CD14-positive monocyte (primary cell): ENCODE data around the gene CFAP20DC. TPM values are rescaled to one million over a fixed set of nuclear protein-coding genes. Genes with fewer than 3 reads are reported as not detected.

Source experiments
- DNase-seq, 3 donors: peaks; one replicate each; pipeline ENCODE4 v3.0.0-alpha.2; 2011 to 2022
- H2AFZ ChIP-seq: 2 replicates; pipeline ENCODE4 v1.6.0; 2012; ENCODE audit warnings: mild to moderate bottlenecking, low read depth, low read length, inconsistent platforms; ENCODE audit not compliant: insufficient read depth, poor library complexity, severe bottlenecking
- H3K27ac ChIP-seq, 2 donors: 1 replicate in 1 of 2; 2 replicates in 1 of 2; pipeline ENCODE4 v1.5.1; 2012 to 2013; ENCODE audit warnings: low read length in 2 of 2, control low read depth in 1 of 2, inconsistent platforms in 1 of 2, low read depth in 1 of 2, mild to moderate bottlenecking in 1 of 2
- H3K27me3 ChIP-seq, 2 donors: one replicate each; pipeline versions ENCODE4 v1.6.0 to v1.6.1; 2011 to 2013; ENCODE audit warnings: low read length in 2 of 2; ENCODE audit not compliant: control insufficient read depth in 2 of 2, insufficient read depth in 2 of 2
- H3K36me3 ChIP-seq, 2 donors: replicated peaks in 1 of 2; 1 replicate in 1 of 2; 2 replicates in 1 of 2; pipeline versions ENCODE4 v1.5.1 to v1.6.1; 2012 to 2013; ENCODE audit warnings: low read length in 2 of 2, control low read depth in 1 of 2, inconsistent platforms in 1 of 2, mild to moderate bottlenecking in 1 of 2; ENCODE audit not compliant: insufficient read depth in 2 of 2, control insufficient read depth in 1 of 2
- H3K4me1 ChIP-seq, 2 donors: 1 replicate in 1 of 2; 2 replicates in 1 of 2; pipeline versions ENCODE4 v1.5.1 to v1.6.1; 2012 to 2013; ENCODE audit warnings: low read length in 2 of 2, control low read depth in 1 of 2, inconsistent platforms in 1 of 2, mild to moderate bottlenecking in 1 of 2, moderate library complexity in 1 of 2; ENCODE audit not compliant: insufficient read depth in 2 of 2, control insufficient read depth in 1 of 2
- H3K4me2 ChIP-seq: replicated peaks from 2 replicates; pipeline ENCODE3; 2012; ENCODE audit warnings: low read length, moderate library complexity, mild to moderate bottlenecking; ENCODE audit not compliant: poor library complexity, severe bottlenecking; ENCODE audit errors: extremely low read depth
- H3K4me3 ChIP-seq, 3 experiments: fragments of 200-600 bp in 1 of 3; sonication (generic) in 1 of 3; replicated peaks in 1 of 3; 1 replicate in 2 of 3; 2 replicates in 1 of 3; pipeline ENCODE4 v1.5.1; 2011 to 2013; ENCODE audit warnings: low read length in 3 of 3, mild to moderate bottlenecking in 3 of 3, control low read depth in 2 of 3, low read depth in 2 of 3, inconsistent platforms in 1 of 3, moderate library complexity in 1 of 3
- H3K79me2 ChIP-seq: 2 replicates; pipeline ENCODE4 v1.6.0; 2012; ENCODE audit warnings: mild to moderate bottlenecking, control low read depth, inconsistent platforms, low read length, moderate library complexity; ENCODE audit not compliant: insufficient read depth
- H3K9ac ChIP-seq: 2 replicates; pipeline ENCODE4 v1.6.0; 2017; ENCODE audit warnings: low read length, mild to moderate bottlenecking; ENCODE audit not compliant: insufficient read depth, poor library complexity, severe bottlenecking
- H3K9me3 ChIP-seq, 2 donors: replicated peaks in 1 of 2; 1 replicate in 1 of 2; 2 replicates in 1 of 2; pipeline versions ENCODE4 v1.5.1 to v1.6.1; 2012 to 2013; ENCODE audit warnings: low read length in 2 of 2, control low read depth in 1 of 2; ENCODE audit not compliant: control insufficient read depth in 1 of 2, insufficient read depth in 1 of 2
- H4K20me1 ChIP-seq: 2 replicates; pipeline ENCODE4 v1.6.0; 2012; ENCODE audit warnings: mild to moderate bottlenecking, low read length, control low read depth, moderate library complexity; ENCODE audit not compliant: insufficient read depth
- H3K27ac Mint-ChIP-seq, 7 donors: one replicate each; pipeline ENCODE4 v1.8.0; 2020; ENCODE audit warnings: mild to moderate bottlenecking in 7 of 7, mixed read lengths in 7 of 7, moderate library complexity in 6 of 7, inconsistent platforms in 2 of 7
- H3K27me3 Mint-ChIP-seq, 3 donors: one replicate each; pipeline ENCODE4 v1.8.0; 2021 to 2022; ENCODE audit warnings: low read depth in 3 of 3, mild to moderate bottlenecking in 3 of 3, mixed read lengths in 3 of 3, moderate library complexity in 3 of 3, inconsistent platforms in 1 of 3
- H3K36me3 Mint-ChIP-seq, 2 donors: one replicate each; pipeline ENCODE4 v1.8.0; 2020; ENCODE audit warnings: mixed read lengths in 2 of 2, inconsistent platforms in 1 of 2, mild to moderate bottlenecking in 1 of 2
- H3K4me1 Mint-ChIP-seq: one replicate; pipeline ENCODE4 v1.8.0; 2020; ENCODE audit warnings: mild to moderate bottlenecking, mixed read lengths
- H3K4me3 Mint-ChIP-seq, 2 donors: one replicate each; pipeline ENCODE4 v1.8.0; 2020; ENCODE audit warnings: mild to moderate bottlenecking in 2 of 2, mixed read lengths in 2 of 2, moderate library complexity in 1 of 2
- H3K9me3 Mint-ChIP-seq, 7 donors: one replicate each; pipeline ENCODE4 v1.8.0; 2020 to 2022; ENCODE audit warnings: mixed read lengths in 7 of 7, mild to moderate bottlenecking in 6 of 7, moderate library complexity in 6 of 7, inconsistent platforms in 2 of 7
- WGBS: methylation state at CpG from one replicate; pipeline ENCODE4 v1.1.5; 2013; ENCODE audit warnings: missing lambda C conversion rate; ENCODE audit not compliant: insufficient coverage; 5-methylcytosine and 5-hydroxymethylcytosine counted together
- intact Hi-C, 2 donors: fragments of 100-400 bp; cut with micrococcal nuclease; formaldehyde crosslinking; loops; one replicate each; pipeline versions ENCODE4 v1.15.0 to v1.15.1; 2023
- polyA plus RNA-seq, 3 donors: library from polyadenylated mRNA; depleted of rRNA in 1 of 3; unstranded in 2 of 3; stranded (reverse) in 1 of 3; fragments of 300-500 nt in 2 of 3; fragments of >200 nt in 1 of 3; fragmentation: Illumina TruSeq in 2 of 3; gene quantifications; 1 replicate in 2 of 3; 2 replicates in 1 of 3; pipeline ENCODE4 v1.2.3, GENCODE V29; 2012 to 2021
- TF ChIP-seq, protein P1 (sequence below): fragments of 200-600 bp; IDR thresholded peaks from one replicate; pipeline ENCODE4 v1.8.0; 2022; ENCODE audit warnings: antibody characterized with exemption, mild to moderate bottlenecking

The CFAP20DC gene
- polyA plus RNA-seq, 3 donors = not detected

DNA sequence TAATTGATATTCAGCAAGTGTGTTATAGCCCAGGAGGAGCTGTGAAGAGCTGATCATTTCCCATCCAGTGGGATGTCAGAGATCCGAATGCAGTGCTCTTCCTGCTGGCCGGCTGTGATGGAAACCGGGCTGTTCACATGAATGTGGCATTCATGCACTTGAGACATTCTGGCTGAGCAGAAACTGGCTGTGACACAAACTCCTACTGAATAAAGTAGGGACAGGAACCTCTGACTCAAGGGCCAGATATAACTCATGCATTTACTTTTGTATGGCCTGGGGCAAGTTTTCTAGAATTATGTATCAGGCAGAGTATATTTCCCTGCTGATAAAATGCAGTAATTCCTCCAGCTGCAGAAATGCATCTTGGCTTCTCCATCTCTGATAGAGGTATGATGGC, 299.9 kb downstream of the CFAP20DC start:
- 66% methylated on average over 3 of the region's 3 CpGs for WGBS
- Histone ChIP-seq H3K4me3 (no peak overlapping the region), H3K4me2 (no peak overlapping the region), H3K27me3 (no peaks in the 10 kb centered on the region), H3K4me1 (no peaks in the 10 kb centered on the region), H3K9ac (no peak overlapping the region), H3K36me3 (no peaks in the 10 kb centered on the region), H3K79me2 (no peaks in the 10 kb centered on the region), H3K27ac (no peak overlapping the region), H2AFZ (no peak overlapping the region), H4K20me1 (no peaks in the 10 kb centered on the region), H3K9me3 (no peaks in the 10 kb centered on the region)
- H3K4me3 Mint-ChIP-seq = no peak overlapping the region
- H3K36me3 Mint-ChIP-seq = no peaks in the 10 kb centered on the region
- TF ChIP-seq, protein P1, sequence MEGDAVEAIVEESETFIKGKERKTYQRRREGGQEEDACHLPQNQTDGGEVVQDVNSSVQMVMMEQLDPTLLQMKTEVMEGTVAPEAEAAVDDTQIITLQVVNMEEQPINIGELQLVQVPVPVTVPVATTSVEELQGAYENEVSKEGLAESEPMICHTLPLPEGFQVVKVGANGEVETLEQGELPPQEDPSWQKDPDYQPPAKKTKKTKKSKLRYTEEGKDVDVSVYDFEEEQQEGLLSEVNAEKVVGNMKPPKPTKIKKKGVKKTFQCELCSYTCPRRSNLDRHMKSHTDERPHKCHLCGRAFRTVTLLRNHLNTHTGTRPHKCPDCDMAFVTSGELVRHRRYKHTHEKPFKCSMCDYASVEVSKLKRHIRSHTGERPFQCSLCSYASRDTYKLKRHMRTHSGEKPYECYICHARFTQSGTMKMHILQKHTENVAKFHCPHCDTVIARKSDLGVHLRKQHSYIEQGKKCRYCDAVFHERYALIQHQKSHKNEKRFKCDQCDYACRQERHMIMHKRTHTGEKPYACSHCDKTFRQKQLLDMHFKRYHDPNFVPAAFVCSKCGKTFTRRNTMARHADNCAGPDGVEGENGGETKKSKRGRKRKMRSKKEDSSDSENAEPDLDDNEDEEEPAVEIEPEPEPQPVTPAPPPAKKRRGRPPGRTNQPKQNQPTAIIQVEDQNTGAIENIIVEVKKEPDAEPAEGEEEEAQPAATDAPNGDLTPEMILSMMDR = no peak
- H3K9me3 Mint-ChIP-seq = no peaks in the 10 kb centered on the region
- DNase-seq = no peak
- intact Hi-C loops = no loop called here
- peaks cover 0 to 3% (median 1%) of the 10 kb centered on the region in 3 donors for H3K27me3 Mint-ChIP-seq
- no peaks in the 10 kb centered on the region for H3K4me1 Mint-ChIP-seq
- H3K27ac Mint-ChIP-seq = no peak overlapping the region

DNA sequence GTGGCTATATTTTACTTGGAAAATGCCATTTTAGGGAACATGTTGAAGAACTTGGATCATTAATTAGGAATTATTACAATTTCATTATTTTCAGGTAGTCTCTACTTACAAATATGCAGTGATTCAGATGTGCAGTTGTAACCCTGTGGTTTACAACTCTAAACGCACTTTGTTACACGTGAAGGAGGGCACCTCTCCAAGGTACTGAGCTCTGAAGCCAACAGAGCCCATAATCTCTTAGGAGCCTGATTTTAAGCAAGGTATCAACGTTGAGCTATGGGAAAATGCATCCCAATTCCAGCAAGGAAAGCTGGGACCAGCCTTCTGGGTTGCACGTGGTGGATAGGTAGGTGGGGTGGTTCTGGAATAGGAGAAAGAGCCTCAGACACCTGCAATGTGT, 301.8 kb downstream of the CFAP20DC start:
- WGBS = 91% methylated on average over 4 of the region's 4 CpGs
- intact Hi-C loops = no loop called here
- no peaks in the 10 kb centered on the region for H3K36me3 Mint-ChIP-seq

More for the DNA sequence above, 301.8 kb downstream of the CFAP20DC start:
- H3K27me3 ChIP-seq = no peaks in the 10 kb centered on the region
- no peaks in the 10 kb centered on the region for H3K79me2 ChIP-seq
- H3K4me1 ChIP-seq = no peaks in the 10 kb centered on the region
- Mint-ChIP-seq H3K27ac (no peak overlapping the region), H3K4me1 (no peaks in the 10 kb centered on the region), H3K27me3 (peaks cover 0 to 4% (median 1%) of the 10 kb centered on the region in 3 donors), H3K4me3 (no peak overlapping the region), H3K9me3 (no peaks in the 10 kb centered on the region)
- H3K36me3 ChIP-seq = no peaks in the 10 kb centered on the region
- no peaks in the 10 kb centered on the region for H3K9me3 ChIP-seq
- no peak overlapping the region for H3K4me2 ChIP-seq
- no peak overlapping the region for H3K27ac ChIP-seq
- TF ChIP-seq, protein P1 = no peak
- no peak overlapping the region for H2AFZ ChIP-seq
- H4K20me1 ChIP-seq = no peaks in the 10 kb centered on the region
- H3K9ac ChIP-seq = no peak overlapping the region
- DNase-seq = no peak
- no peak overlapping the region for H3K4me3 ChIP-seq
